Upper lobe of left lung (tissue), 6 donors: ENCODE data around the gene FANCC. TPM values are rescaled to one million over a fixed set of nuclear protein-coding genes. Genes with fewer than 3 reads are reported as not detected.

ENCODE experiments used
- ATAC-seq, 2 donors: fragments of 200-7000 bp; cut with Tn5 transposase; one replicate each; pipeline ENCODE4 v1.9.1; 2022; ENCODE audit warnings: mild to moderate bottlenecking in 2 of 2, moderate library complexity in 2 of 2; ENCODE audit not compliant: low FRiP score in 2 of 2
- DNase-seq, 2 donors: peaks; one replicate each; pipeline ENCODE4 v3.0.0-alpha.2; 2019 to 2020
- H3K27ac ChIP-seq, 4 donors: fragments of 200-600 bp; sonication (generic); one replicate each; pipeline ENCODE4 v1.5.1; 2016 to 2019
- H3K27me3 ChIP-seq, 4 donors: fragments of 200-600 bp; sonication (generic); one replicate each; pipeline ENCODE4 v1.5.1; 2017 to 2019
- H3K36me3 ChIP-seq, 4 donors: fragments of 200-600 bp; sonication (generic); one replicate each; pipeline ENCODE4 v1.5.1; 2016 to 2019
- H3K4me1 ChIP-seq, 4 donors: fragments of 200-600 bp; sonication (generic); one replicate each; pipeline ENCODE4 v1.5.1; 2018 to 2019
- H3K4me3 ChIP-seq, 4 donors: fragments of 200-600 bp; sonication (generic); one replicate each; pipeline ENCODE4 v1.5.1; 2017 to 2019; ENCODE audit warnings: mild to moderate bottlenecking in 2 of 4, moderate library complexity in 1 of 4
- H3K9me3 ChIP-seq, 4 donors: fragments of 200-600 bp; sonication (generic); one replicate each; pipeline ENCODE4 v1.5.1; 2018 to 2019
- CTCF ChIP-seq, 6 experiments: fragments of 450-650 bp in 4 of 6; fragments of 200-600 bp in 2 of 6; sonication (generic) in 2 of 6; IDR thresholded peaks; one replicate each; pipeline ENCODE4 v1.5.1; 2016 to 2019; ENCODE audit warnings: antibody characterized with exemption in 6 of 6
- EP300 ChIP-seq, 4 donors: sonication (generic); formaldehyde crosslinking; IDR thresholded peaks; one replicate each; pipeline ENCODE4 v1.5.1; 2017; ENCODE audit warnings: antibody characterized with exemption in 4 of 4, control low read depth in 2 of 4
- POLR2A ChIP-seq, 4 donors: fragments of 450-650 bp; IDR thresholded peaks; one replicate each; pipeline ENCODE4 v1.5.1; 2016 to 2017; ENCODE audit warnings: antibody characterized with exemption in 4 of 4, mild to moderate bottlenecking in 2 of 4
- POLR2AphosphoS5 ChIP-seq, 2 donors: sonication (generic); formaldehyde crosslinking; IDR thresholded peaks; one replicate each; pipeline ENCODE4 v1.5.1; 2017; ENCODE audit warnings: antibody characterized with exemption in 2 of 2
- WGBS, 2 donors: methylation state at CpG; one replicate each; pipeline ENCODE4 v1.1.5; 2017 to 2018; 5-methylcytosine and 5-hydroxymethylcytosine counted together
- total RNA-seq, 6 donors: library from RNA; depleted of rRNA in 4 of 6; stranded (reverse); fragments of >200 nt in 4 of 6; gene quantifications; one replicate each; pipeline versions ENCODE4 v1.1.0 to v1.2.1, GENCODE V29; 2016 to 2021
- donor health status: DM: no; HTN: no; CAD: no; lungs with moderate emphysema.
- donor health status: DM: no; HTN: yes; CAD: no; lungs with severe emphysema.

The FANCC gene
- total RNA-seq, 6 donors from 2014 or later, result 6.7 to 27.2 (median 10.8) TPM

- Histone ChIP-seq H3K4me3 (no peak overlapping the region), H3K27ac (no peak overlapping the region), H3K36me3 (peaks cover 0 to 34% (median 1%) of the 10 kb centered on the region in 4 donors), H3K27me3 (no peaks in the 10 kb centered on the region), H3K4me1 (peaks cover 22 to 40% (median 34%) of the 10 kb centered on the region in 4 donors), H3K9me3 (no peaks in the 10 kb centered on the region)
- TF ChIP-seq POLR2AphosphoS5 (IDR thresholded peaks at IDR 0.05), result no peak
- no peak for TF ChIP-seq EP300 (IDR thresholded peaks at IDR 0.05)
- TF ChIP-seq CTCF (IDR thresholded peaks at IDR 0.05), result no peak
- no peak for TF ChIP-seq POLR2A (IDR thresholded peaks at IDR 0.05)
- 71 to 76% methylated on average over 8 of the region's 8 CpGs for WGBS, 2 donors
- DNase-seq (no peak), ATAC-seq (no peak)
Observed at GRCh38 chr9:95070549-95071021, 246.9 kb downstream of the FANCC start.

- Histone ChIP-seq H3K4me3 (no peak overlapping the region), H3K4me1 (peaks cover 26 to 52% (median 29%) of the 10 kb centered on the region in 4 donors), H3K27me3 (no peaks in the 10 kb centered on the region), H3K36me3 (peaks cover under 1 to 49% (median 15%) of the 10 kb centered on the region in 4 donors), H3K27ac (no peak overlapping the region), H3K9me3 (no peaks in the 10 kb centered on the region)
- ATAC-seq, result no peak
- 49 to 63% methylated on average over 2 of the region's 2 CpGs for WGBS, 2 donors
- no peak for DNase-seq
- TF ChIP-seq CTCF (IDR thresholded peaks at IDR 0.05) (no peak), POLR2AphosphoS5 (IDR thresholded peaks at IDR 0.05) (no peak), EP300 (IDR thresholded peaks at IDR 0.05) (no peak), POLR2A (IDR thresholded peaks at IDR 0.05) (no peak)
Observed at GRCh38 chr9:95067897-95068296, 249.6 kb downstream of the FANCC start.

GRCh38 chr9:95067057-95067456 is 250.5 kb downstream of the FANCC start:
- TF ChIP-seq CTCF (IDR thresholded peaks at IDR 0.05) (no peak), POLR2A (IDR thresholded peaks at IDR 0.05) (no peak), EP300 (IDR thresholded peaks at IDR 0.05) (no peak), POLR2AphosphoS5 (IDR thresholded peaks at IDR 0.05) (no peak)
- Histone ChIP-seq H3K4me1 (peaks cover 24 to 50% (median 26%) of the 10 kb centered on the region in 4 donors), H3K27ac (peak overlapping the region in 1 of 4 donors; percentile 28), H3K9me3 (no peaks in the 10 kb centered on the region), H3K4me3 (no peak overlapping the region), H3K36me3 (peaks cover 5 to 58% (median 20%) of the 10 kb centered on the region in 4 donors), H3K27me3 (no peaks in the 10 kb centered on the region)
- WGBS, 2 donors, result 97% methylated on average over 6 of the region's 6 CpGs; no CpG with 5 or more reads in 1 of the 2 donors
- DNase-seq (no peak), ATAC-seq (no peak)

GRCh38 chr9:95065224-95065623 is 252.3 kb downstream of the FANCC start:
- ATAC-seq (no peak), DNase-seq (peak in 1 of 2 donors; percentile 54)
- Histone ChIP-seq H3K27me3 (no peaks in the 10 kb centered on the region), H3K27ac (peak overlapping the region; percentile 23 to 53 (median 42)), H3K36me3 (peaks cover 5 to 60% (median 19%) of the 10 kb centered on the region in 4 donors), H3K4me1 (peaks cover 13 to 34% (median 19%) of the 10 kb centered on the region in 4 donors), H3K9me3 (no peaks in the 10 kb centered on the region), H3K4me3 (no peak overlapping the region)
- WGBS, 2 donors, result 88 to 92% methylated on average over 9 to 11 of the region's 11 CpGs
- TF ChIP-seq EP300 (IDR thresholded peaks at IDR 0.05) (no peak), CTCF (IDR thresholded peaks at IDR 0.05) (no peak), POLR2AphosphoS5 (IDR thresholded peaks at IDR 0.05) (no peak), POLR2A (IDR thresholded peaks at IDR 0.05) (no peak)

- ATAC-seq (no peak), DNase-seq (no peak)
- Histone ChIP-seq H3K9me3 (no peaks in the 10 kb centered on the region), H3K4me1 (peaks cover 17 to 37% (median 22%) of the 10 kb centered on the region in 4 donors), H3K36me3 (peaks cover 5 to 56% (median 19%) of the 10 kb centered on the region in 4 donors), H3K27ac (peak overlapping the region in 1 of 4 donors; percentile 21), H3K27me3 (no peaks in the 10 kb centered on the region), H3K4me3 (no peak overlapping the region)
- WGBS, 2 donors, result 84 to 93% methylated on average over 10 of the region's 10 CpGs
- TF ChIP-seq POLR2AphosphoS5 (IDR thresholded peaks at IDR 0.05), result no peak
- no peak for TF ChIP-seq POLR2A (IDR thresholded peaks at IDR 0.05)
Observed at GRCh38 chr9:95063300-95063699, 254.2 kb downstream of the FANCC start.
